ENCODE data around the gene SI. TPM values are rescaled to one million over a fixed set of nuclear protein-coding genes. Genes with fewer than 3 reads are reported as not detected.

Gene SI
- total RNA-seq: not detected in 2 replicates

GRCh38 chr3:165078293-165078692, at the start of gene SI:
SI (minus strand) TSS chr3:165078496; CDS start chr3:165076012, 2,484 bp downstream.

Small RNA genes within 50 kb of the gene (small RNA-seq; reads per million reads assigned to genes)
- gene RF00019: not detected

Other genes starting within 250 kb of the SI start
- not detected in 2 replicates for gene SLITRK3, start 117.9 kb upstream of the SI start, total RNA-seq